Superior temporal gyrus (tissue), 1 donor: ENCODE data around the gene SHISA6.

Experiments
- DNase-seq: peaks from one replicate; pipeline ENCODE4 v3.0.0-alpha.2; 2016; ENCODE audit errors: extremely low spot score

Gene SHISA6

DNA sequence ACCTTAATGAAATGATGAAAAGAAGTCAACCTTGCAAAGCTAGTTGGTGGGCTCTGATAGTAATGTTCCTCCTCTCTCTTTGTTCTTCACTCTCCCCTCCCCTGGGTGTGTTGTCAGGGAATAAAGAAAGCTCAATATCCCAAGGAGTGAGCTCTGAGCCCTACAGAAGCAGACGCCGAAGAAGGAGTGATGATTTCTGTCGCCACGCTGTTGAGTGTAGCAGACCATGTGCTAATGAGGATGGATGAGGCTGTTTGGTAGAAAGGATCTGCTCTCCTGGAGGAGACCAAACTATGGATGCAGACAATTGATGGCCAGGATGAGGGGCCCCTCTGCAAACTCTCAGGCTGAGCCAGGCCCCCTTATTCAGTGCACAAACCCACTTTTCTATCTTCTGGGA is 217.3 kb downstream of the SHISA6 start:
- DNase-seq: no peak

DNA sequence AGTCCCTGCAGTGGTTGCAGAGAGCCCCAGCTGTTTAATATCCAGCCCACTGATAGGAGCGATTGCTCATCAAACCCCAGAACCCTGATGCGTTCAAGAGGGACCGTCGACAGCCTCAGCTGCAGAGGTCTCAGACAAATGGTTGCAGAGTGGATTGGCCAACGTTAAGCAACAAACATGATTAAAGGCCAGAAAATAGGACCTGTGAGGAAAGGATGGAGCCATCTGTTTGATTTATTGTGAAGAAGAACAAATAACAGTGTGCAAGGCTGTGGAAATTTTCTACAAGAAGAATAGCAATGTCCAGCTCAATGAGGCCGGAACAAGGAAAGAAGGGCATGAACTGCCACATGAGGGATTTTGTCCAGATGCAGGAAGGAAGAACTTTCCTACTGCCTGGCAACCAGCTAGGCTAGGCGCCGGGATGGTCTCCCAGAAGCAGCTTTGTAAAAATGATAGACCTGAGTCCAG is 218.9 kb downstream of the SHISA6 start:
- no peak for DNase-seq

DNA sequence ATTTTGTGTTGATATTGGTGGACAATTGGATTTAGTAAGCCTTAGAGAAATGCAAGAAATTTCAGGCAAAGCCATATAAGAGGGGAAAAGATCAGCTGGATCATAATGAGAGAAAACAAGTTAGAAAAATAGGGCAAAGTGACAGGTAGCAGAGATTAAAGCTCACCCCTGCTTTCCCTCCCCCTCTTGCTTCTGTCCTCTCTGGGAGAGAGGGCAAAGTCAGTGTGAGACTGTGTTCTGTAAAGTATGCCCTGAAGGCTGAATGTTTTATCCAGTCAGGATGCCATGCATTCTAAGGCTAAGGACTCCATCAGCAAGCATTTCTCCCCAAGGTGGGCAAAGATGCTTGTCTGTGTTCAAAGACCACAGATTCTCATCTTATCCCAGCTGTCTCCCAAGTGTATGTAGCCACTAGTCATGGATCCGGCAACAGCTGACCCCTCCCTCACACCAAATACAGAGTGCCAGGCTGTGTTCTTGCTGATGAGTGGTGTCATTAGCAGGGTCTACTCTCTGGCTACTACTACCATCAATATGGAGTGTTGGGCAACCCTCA is 221.1 kb downstream of the SHISA6 start:
- DNase-seq: no peak

DNA sequence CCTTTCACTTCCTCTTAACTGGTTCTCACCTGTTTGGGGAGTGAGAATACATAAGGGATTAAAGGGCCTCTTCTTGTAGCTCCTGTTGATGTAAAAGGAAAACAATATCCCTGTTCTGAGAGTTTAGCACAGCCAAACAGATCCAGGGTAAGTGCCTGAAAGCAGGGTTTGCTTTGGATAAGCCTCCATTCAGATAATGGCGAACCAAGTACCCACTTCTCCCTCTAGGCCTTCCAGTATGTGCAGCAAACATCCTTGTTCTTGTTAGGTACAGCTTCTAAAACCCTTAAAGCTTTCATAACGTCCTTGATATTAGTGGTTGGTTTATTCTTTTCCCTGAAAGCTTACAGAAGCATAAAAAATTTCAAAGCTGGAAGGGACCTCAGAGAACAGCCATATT is 226.6 kb downstream of the SHISA6 start:
- no peak for DNase-seq

DNA sequence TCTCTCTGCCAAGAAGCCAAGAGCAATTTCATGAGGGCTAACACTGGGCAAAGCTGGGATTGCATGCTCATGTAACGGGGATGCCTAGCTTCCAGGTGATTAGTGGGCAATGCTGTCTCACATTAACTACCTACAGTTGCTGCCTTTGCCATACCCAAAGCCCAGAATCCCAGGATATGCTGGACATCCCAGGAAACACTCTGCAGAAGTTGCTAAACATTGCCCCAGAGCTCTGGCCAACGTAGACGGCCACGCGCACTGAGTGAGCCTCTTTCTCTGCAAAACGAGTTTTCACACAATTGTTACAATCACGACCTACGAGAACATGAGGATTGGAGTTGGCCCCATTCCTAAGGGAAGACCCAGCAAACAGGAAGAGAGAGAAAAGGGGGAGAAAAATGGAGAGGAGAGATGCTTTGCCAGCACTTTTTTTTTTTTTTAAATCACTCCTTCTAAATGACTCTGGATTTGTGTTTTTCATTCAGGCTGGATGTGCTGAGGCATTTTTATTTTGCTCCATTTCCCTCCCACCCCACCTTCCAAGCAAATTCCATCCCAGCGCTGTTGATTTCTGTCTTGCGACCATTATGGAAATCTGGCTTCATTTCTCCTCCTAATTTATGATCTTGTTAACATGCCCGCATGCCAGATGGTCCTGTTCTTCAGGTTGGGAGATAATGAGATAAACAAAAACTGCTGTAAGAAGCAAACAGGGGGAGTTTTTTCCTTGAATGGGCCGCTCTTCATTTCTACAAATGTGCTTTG is 244.5 kb downstream of the SHISA6 start:
- no peak for DNase-seq

DNA sequence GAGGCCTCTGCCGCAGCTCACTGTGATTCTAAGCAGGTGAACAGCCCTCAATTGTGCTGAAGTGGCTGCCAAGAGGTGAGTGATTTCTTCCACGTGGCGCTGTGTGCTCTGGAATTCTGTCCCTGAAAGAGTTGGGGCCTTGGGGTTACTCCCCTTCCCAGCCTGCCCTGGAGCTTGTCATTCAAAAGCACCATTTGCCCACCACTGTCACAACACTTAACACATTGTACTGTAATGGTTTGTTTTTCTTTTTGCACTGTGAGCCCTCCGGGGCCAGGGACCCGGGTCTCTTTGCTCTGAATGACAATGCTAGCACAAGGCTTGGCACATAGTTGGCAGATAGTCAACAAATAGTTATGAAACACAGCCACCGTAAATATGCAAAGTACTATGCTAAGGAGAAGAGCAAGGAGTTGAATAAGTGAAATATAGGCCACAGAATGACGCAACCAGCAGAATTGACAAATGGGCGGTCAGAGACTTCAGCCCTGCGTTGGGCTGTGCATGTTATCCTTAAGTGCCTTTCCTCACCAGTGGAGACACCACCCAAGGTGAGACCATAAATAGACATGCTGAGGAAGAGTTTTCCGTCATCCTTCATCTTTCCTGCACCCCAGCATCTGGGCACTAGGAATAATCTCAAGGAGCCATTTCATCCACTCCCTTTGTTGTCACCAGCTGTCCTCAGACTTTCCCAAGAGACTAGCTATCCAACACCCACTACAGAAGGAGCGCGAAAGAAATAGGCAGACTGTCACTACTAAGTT is 245.3 kb downstream of the SHISA6 start:
- DNase-seq: no peak

DNA sequence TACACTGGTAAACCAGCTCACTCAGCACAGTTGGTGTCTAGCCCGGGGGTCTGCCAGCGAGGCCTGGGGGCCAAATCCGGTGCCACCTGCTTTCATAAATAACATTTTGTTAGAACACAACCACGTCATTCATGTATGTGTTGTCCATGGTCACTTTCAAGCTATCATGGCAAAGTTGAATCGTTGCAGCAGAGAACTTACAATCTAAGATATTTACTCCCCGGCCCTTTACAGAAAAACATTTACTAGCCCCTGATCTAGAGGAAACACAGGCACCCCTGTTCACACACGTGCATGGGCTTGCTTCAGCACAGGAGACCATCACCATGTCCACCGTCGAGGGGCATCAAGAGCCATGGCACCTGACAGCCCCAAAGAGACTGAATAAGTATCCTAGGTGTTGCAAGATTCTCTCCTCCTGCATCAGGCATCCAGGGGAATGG is 245.9 kb downstream of the SHISA6 start:
- DNase-seq: no peak

DNA sequence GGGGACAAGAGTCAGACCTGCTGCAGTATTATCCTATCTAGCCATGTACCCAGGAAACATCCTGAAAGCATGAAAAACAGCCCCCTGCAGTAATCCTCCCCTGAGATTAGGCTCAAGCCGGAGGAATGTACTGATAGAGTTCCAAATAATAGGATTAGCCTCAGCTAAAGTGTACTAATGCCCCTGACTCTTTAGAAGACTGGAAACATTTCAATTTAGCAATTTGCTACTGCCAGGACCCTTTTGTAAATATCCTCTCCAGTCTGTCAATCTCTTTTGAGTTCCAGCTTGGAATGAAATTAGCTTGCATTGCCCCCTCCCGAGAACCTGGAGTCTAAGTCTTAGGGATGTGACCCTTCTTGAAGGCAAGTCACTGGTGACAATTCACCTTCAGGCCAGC is 246.5 kb downstream of the SHISA6 start:
- DNase-seq: no peak

DNA sequence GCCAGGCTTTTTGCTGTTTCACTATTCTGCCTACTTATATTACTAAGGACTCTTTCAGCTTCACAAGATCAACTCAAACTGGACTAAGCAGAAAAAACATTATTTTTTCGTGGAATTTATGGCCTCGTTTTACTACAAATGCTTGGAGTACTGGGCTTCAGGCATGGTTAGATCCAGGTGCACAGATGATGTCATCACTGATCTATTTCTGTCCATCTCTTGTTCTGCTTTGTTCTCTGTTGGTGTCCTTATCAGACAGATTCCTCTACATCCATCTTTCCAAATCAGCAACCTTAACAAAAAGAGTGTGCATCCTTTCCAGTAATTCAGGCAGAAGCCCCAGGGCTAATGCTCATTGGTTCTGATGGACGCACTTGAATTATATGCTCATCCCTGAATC is 247.4 kb downstream of the SHISA6 start:
- no peak for DNase-seq

DNA sequence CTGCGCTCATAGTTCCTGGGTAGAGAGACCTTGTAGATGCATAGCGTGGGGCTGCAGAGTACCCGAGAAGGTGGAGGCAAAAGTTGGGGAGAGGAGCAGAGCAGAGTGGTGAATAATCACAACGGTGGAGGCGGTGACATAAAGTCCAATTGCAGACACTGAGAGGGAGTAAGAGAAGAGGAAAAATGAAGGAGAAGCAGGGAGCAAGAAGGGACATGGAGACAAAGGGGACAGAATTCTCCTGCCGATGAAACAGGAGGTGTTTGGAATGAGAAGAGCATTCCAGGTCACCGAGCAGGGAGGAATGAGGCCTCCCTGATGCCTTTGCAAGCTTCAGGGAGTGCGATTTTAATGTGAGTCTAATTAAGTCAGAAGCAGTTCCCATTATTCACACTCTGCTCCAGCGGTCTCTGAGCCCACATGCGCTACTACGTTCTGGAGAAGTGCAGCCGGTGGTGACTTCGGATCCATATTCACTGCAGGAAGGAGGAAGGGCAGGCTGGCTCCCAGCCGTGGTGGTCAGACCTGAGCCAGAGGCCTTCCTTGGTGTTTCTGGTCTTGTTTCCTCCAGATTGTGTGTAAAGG is 249.2 kb downstream of the SHISA6 start:
- no peak for DNase-seq

DNA sequence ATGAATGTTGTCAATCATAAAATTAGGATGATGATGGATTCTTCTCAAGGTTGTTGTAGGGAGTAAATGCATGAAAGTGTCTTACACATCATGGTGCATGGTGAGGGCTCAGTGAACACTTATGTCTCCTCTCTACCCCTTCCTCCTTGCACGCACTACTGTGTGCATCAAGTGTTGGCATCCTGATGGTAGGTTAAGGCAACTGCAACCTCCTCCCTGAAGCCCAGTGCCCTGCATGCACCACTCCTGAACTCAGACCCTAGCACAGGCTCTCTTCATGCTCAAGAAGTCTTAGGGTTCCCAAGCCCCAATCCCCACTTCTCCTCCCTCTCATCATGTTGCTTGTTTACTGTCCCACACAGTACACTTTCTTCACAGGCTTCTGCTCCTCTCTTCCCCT is 251.5 kb downstream of the SHISA6 start:
- DNase-seq: no peak

DNA sequence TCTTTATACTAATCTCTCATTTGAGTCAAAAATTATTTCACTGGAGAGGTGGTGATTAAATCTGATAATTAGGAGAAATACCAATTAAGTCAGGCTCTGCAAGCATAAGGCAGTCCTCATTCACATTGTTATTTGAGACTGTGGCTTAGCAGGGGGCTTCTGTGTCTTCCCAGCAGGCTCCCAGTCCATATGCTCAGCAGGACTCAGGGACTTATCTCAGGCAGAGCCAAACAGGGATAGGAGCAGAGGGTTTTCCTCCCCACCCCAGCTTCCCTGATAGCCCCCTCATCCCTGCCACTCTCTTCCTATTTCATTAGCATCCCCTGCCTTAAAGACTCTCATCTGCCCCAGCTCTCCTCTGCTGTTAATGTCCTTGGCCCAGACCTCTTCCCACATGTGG is 252.9 kb downstream of the SHISA6 start:
- no peak for DNase-seq

DNA sequence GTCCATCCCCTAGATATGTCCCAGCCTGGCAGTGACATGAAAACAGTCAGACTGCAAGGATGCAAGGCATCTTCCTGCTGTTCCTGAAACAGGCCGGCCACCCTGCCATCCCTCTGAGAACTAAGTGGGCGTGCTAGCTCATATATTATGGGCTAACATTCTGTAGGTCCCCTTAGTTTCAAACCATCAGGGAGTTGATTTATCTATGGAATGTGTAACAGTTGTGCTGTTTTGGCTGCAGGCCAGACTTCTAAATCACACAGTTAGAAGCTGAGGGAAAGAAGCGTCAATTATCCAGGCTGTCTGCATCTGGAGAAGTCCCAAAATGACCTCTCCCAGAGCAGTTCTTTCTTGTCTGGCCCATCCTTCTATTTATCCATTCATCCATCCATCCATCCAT is 254.6 kb downstream of the SHISA6 start:
- no peak for DNase-seq

DNA sequence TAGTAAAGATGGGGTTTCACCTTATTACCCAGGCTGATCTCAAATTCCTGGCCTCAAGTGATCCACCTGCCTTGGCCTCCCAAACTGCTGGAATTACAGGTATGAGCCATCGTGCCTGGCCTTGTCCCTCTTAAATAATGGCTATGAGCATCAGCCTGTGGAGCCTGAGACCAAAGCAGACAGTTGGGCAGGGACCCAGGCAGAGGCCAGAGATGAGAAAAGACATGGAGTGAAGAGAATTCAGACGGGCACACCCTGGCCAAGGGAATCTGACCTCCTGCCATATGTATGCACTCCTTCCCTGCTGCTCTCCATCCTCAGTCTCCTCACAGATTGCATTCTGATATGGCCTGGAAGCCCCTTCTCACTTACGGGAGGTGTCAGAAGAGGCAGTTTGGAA is 258.9 kb downstream of the SHISA6 start:
- DNase-seq: no peak

DNA sequence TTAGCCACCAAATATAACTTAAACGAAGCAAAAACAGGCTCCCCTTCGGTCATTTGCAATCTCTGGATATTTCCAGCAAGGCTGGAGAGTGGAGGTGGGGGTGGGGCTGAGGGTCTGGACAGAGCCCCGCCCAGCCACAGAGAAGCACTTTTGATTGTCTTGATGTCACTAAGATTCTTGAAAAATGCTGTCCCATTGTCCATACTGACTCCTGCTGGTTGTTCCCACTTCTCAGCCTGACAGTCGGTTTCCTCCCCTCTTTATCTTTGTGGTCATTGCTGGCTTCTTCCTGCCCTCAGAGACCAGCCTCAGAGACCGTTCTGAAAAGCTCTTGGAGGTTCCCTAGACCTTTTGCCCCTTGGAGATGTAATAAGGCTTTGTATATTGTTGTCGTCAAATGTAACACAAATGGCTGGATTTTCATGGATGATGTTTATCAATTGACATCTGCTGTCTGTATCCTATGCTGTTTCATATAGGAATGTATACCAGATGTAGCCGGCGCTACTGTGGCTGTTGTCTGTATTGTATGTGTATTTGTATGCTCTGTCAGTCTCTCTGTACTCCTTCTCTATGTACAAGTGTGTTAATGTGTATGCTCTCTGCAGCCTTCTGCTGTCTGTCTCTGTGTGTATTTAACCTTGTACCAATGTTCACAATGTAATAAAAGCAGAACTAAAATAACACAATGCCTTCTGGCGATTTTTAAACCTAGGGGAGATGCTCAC is 262.5 kb downstream of the SHISA6 start:
- DNase-seq: no peak

DNA sequence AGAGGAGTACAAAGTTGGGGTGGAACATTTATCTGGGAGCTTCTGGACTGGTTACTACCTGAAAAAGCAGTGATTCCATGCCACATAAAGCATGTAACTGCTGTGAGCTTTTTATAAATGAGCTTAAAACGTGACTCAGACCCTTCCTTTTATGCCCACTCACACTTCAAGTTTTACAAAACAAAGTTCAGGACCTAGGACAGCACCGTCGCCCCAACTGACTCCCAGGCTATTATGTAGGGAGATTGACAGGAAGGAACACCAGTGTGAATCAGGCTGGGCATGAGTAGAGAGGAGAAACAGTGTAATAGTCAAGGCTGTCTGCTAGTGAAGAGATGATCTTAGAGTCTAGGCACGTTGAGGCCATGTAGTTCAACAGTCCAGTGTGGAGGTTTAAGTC is 265.6 kb downstream of the SHISA6 start:
- no peak for DNase-seq

DNA sequence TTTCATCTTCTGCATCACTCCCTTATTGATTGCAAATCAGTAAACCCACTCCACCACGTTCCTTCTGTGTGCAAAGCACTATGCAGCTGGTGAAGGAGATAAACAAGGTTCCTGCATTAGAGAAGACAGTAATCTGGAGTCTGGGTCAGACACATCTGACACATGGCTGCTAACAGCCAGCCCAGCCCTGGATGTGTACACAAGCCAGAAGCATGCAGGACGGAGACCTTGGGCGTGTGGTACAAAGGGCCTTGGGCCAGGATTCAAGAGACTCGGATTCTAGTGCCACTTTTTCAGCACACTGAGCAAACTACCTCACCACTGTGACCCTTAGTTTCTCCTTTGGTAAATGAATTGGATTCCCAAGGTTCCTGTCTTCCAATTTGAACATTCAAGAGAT is 270.7 kb downstream of the SHISA6 start:
- no peak for DNase-seq

DNA sequence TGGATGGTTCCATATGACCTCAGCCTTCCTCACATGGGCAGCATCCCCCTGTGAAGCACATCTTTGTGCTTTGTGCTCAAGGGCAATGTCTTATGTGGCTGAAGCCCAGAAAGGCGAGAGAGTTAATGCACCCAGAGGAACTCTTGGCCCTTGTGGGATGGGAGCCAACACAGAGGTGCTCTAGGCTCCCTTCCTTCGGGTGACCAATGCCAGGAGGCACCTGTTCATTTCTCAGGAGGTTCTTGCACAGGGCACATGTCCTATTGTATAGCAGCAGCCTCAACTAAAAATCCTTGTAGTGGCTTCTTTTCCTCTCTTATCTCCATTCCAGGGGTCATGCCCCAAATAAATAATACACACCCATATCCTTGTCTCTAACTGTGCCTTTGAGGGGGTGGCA is 273.6 kb downstream of the SHISA6 start:
- no peak for DNase-seq

DNA sequence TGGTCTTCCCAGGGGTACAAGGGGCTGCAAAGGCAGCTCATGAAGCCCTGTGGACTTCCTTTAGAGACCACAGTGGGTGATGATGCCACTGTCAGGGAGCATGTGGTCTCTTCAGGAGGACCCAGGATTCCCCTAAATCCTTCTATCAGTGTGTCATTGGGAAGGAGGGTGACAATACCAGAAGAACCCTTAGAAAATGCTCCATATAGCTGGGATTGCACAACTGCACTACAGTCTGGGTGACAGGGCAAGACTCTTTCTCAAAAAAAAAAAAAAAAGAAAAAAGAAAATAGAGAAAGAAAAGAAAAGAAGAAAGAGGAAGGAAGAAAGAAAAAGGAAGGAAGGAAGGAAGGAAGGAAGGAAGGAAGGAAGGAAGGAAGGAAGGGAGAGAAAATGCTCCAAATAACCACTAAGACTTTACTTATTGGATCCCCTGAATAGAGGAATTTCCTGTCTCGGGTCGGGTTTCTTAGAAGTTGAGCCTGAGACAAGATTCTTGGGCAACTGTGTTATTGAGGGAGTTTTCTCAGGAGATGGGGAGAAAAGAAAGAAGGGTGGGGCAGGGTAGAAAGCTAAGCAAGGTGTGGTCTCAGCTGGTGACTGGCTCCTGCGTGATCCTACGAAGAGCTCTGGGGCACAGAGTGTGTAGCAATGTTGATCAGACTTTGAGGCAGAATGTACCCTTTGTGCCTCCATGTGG is 274.1 kb downstream of the SHISA6 start:
- DNase-seq: no peak

DNA sequence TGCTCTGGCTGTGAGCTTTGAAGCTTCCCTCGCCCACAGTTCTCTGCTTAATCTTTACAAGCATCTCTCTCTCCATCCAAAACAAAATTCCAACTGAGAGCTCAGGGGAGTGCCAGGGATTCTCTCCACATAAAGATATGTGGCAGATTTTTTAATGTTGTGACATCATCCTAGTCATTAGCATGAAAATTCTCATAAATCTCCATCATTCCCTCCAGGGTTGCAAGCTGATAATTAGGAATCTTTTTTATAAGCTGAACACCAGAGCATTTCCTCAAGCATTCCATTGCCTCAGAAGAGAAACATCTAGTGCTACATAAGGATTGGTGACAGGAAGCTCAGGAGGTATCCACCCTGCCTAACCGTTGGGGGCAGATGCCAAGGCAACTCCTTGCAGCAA is 274.9 kb downstream of the SHISA6 start:
- DNase-seq: no peak

DNA sequence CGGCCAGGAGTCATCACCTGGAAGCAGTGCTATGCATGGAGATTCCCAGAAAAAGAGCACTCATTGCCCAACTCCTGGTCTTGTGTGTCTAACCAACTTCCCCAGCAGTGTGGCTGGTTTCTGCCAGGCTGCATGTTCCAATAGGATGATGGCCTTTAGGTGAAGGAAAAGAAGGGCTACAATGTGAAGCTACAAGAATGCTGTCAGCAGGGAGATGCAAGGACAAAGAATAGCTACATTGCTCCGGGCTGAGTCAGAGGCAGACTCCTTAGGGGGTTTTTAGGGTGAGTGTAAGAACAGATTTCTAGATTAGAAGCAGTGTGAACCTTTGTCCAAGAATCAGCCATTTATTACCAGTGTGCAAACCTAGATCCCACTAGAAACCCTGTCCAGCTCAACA is 294.2 kb downstream of the SHISA6 start:
- DNase-seq: no peak
